ENCODE data around the gene DMRTC2. TPM values are rescaled to one million over a fixed set of nuclear protein-coding genes. Genes with fewer than 3 reads are reported as not detected.

Gene DMRTC2
- polyA plus RNA-seq, 1 donor from 2014 or later, result not detected

DNA sequence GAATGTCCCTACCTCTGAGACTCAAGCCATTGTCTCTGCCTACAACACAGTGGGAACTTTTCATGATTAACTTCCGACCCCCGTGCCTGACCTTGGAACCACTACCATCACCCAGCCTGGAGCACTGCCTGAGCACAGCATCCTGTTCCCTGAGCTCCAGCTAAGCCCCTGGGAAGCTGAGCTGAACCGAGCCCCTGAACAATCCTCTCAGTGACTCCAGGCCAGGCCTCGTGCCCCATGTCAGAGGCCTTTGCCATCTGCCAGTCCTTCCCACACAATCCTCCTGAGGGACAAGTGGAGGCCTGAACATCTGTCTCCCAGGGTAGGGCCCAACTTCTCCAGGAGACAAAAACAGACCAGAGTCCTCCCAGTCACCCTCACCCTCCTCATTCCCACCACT, 30.9 kb upstream of the DMRTC2 start:
- Histone ChIP-seq H3K36me3 (ENCODE audit: insufficient read depth, low read length) (no peaks in the 10 kb centered on the region), H2AFZ (ENCODE audit: low read depth, low read length) (no peak overlapping the region), H3F3A (ENCODE audit: insufficient read depth, low read length, poor library complexity, severe bottlenecking) (no peaks in the 10 kb centered on the region), H3K79me2 (replicated peaks; ENCODE audit: insufficient read depth, low read length) (no peaks in the 10 kb centered on the region), H3K4me3 (ENCODE audit: low read length) (no peak overlapping the region), H3K27ac (ENCODE audit: low read length) (no peak overlapping the region), H3K9ac (ENCODE audit: low read length) (no peak overlapping the region), H3K4me2 (ENCODE audit: low read length) (no peak overlapping the region), H3K27me3 (ENCODE audit: insufficient read depth, low read depth, low read length) (no peaks in the 10 kb centered on the region), H3K9me2 (ENCODE audit: insufficient read depth, low read length) (no peaks in the 10 kb centered on the region), H4K20me1 (ENCODE audit: insufficient read depth) (no peaks in the 10 kb centered on the region), H3K9me3 (ENCODE audit: low read length) (no peaks in the 10 kb centered on the region)
- TF ChIP-seq POLR2AphosphoS5 (IDR thresholded peaks at IDR 0.05), result no peak
- no peak for TF ChIP-seq REST (IDR thresholded peaks at IDR 0.05; ENCODE audit: borderline replicate concordance)
- TF ChIP-seq CTCF (IDR thresholded peaks at IDR 0.05; ENCODE audit: poor library complexity, severe bottlenecking), result no peak
- TF ChIP-seq TAF1 (IDR thresholded peaks at IDR 0.05; ENCODE audit: low read depth), result no peak
- no peak for TF ChIP-seq EZH2 (IDR thresholded peaks at IDR 0.05; ENCODE audit: borderline replicate concordance, insufficient read depth, low read length, poor library complexity, severe bottlenecking)
- TF ChIP-seq MXI1 (conservative IDR thresholded peaks at IDR 0.05; ENCODE audit: poor library complexity, severe bottlenecking), result no peak
- no peak for TF ChIP-seq RAD21 (conservative IDR thresholded peaks at IDR 0.05)

- Histone ChIP-seq H3K79me2 (replicated peaks; ENCODE audit: insufficient read depth, low read length) (no peaks in the 10 kb centered on the region), H3K4me2 (ENCODE audit: low read length) (no peak overlapping the region), H4K20me1 (ENCODE audit: insufficient read depth) (no peaks in the 10 kb centered on the region), H3F3A (ENCODE audit: insufficient read depth, low read length, poor library complexity, severe bottlenecking) (no peaks in the 10 kb centered on the region), H3K27me3 (ENCODE audit: insufficient read depth, low read depth, low read length) (no peaks in the 10 kb centered on the region), H3K9me3 (ENCODE audit: low read length) (no peaks in the 10 kb centered on the region), H3K36me3 (ENCODE audit: insufficient read depth, low read length) (no peaks in the 10 kb centered on the region), H3K9ac (ENCODE audit: low read length) (no peak overlapping the region), H2AFZ (ENCODE audit: low read depth, low read length) (no peak overlapping the region), H3K27ac (ENCODE audit: low read length) (no peak overlapping the region), H3K9me2 (ENCODE audit: insufficient read depth, low read length) (no peaks in the 10 kb centered on the region), H3K4me3 (ENCODE audit: low read length) (no peak overlapping the region)
- TF ChIP-seq MXI1 (conservative IDR thresholded peaks at IDR 0.05; ENCODE audit: poor library complexity, severe bottlenecking), result no peak
- no peak for TF ChIP-seq REST (IDR thresholded peaks at IDR 0.05; ENCODE audit: borderline replicate concordance)
- no peak for TF ChIP-seq POLR2AphosphoS5 (IDR thresholded peaks at IDR 0.05)
Observed at GRCh38 chr19:41815301-41815700, 29.5 kb upstream of the DMRTC2 start.

All from neural cell (in vitro differentiated cells).